Parathyroid adenoma (tissue), 2 donors: Measurements from ENCODE around the gene TAF1B.

Experiments
- H2AFZ ChIP-seq: fragments of 300-600 bp; sonication (generic); one replicate; pipeline ENCODE4 v1.7.0; 2017; ENCODE audit warnings: antibody characterized with exemption, mild to moderate bottlenecking
- H3K27ac ChIP-seq: fragments of 300-600 bp; sonication (generic); one replicate; pipeline ENCODE4 v1.7.0; 2017
- H3K27me3 ChIP-seq: fragments of 300-600 bp; sonication (generic); one replicate; pipeline ENCODE4 v1.7.0; 2017; ENCODE audit warnings: low read length; ENCODE audit not compliant: control insufficient read depth, insufficient read depth
- H3K36me3 ChIP-seq: fragments of 300-600 bp; sonication (generic); one replicate; pipeline ENCODE4 v1.7.0; 2017; ENCODE audit warnings: low read length; ENCODE audit not compliant: control insufficient read depth, insufficient read depth
- H3K4me1 ChIP-seq: fragments of 300-600 bp; sonication (generic); one replicate; pipeline ENCODE4 v1.7.0; 2017; ENCODE audit warnings: control low read depth
- H3K4me2 ChIP-seq: fragments of 300-600 bp; sonication (generic); one replicate; pipeline ENCODE4 v1.7.0; 2017; ENCODE audit warnings: low read length
- H3K4me3 ChIP-seq: fragments of 300-600 bp; sonication (generic); one replicate; pipeline ENCODE4 v1.7.0; 2017; ENCODE audit warnings: low read depth, low read length
- H3K79me2 ChIP-seq: fragments of 300-600 bp; sonication (generic); one replicate; pipeline ENCODE4 v1.7.0; 2017; ENCODE audit warnings: control low read depth
- H3K9ac ChIP-seq: fragments of 300-600 bp; sonication (generic); one replicate; pipeline ENCODE4 v1.7.0; 2017; ENCODE audit warnings: mild to moderate bottlenecking
- H3K9me3 ChIP-seq: fragments of 300-600 bp; sonication (generic); one replicate; pipeline ENCODE4 v1.7.0; 2017; ENCODE audit warnings: low read length; ENCODE audit not compliant: control insufficient read depth
- CTCF ChIP-seq: fragments of 300-600 bp; sonication (generic); IDR thresholded peaks from one replicate; pipeline ENCODE4 v1.7.0; 2017; ENCODE audit warnings: antibody characterized with exemption, mild to moderate bottlenecking
- donor health status: primary hyperparathyroidism.

Gene TAF1B

GRCh38 chr2:9937968-9938367, 94.7 kb downstream of the TAF1B start:
- Histone ChIP-seq H3K79me2 (no peaks in the 10 kb centered on the region), H3K36me3 (no peaks in the 10 kb centered on the region), H3K4me2 (no peak overlapping the region), H3K27me3 (no peaks in the 10 kb centered on the region), H3K9me3 (no peaks in the 10 kb centered on the region), H3K27ac (no peak overlapping the region), H3K4me1 (no peaks in the 10 kb centered on the region), H3K9ac (no peak overlapping the region), H2AFZ (no peak overlapping the region), H3K4me3 (no peak overlapping the region)
- TF ChIP-seq CTCF: no peak

GRCh38 chr2:9939587-9940485, 96.6 kb downstream of the TAF1B start:
- Histone ChIP-seq H3K9ac (no peak overlapping the region), H2AFZ (no peak overlapping the region), H3K36me3 (no peaks in the 10 kb centered on the region), H3K27me3 (no peaks in the 10 kb centered on the region), H3K27ac (no peak overlapping the region), H3K4me2 (no peak overlapping the region), H3K79me2 (no peaks in the 10 kb centered on the region), H3K9me3 (no peaks in the 10 kb centered on the region), H3K4me1 (no peaks in the 10 kb centered on the region), H3K4me3 (no peak overlapping the region)
- TF ChIP-seq CTCF: no peak

GRCh38 chr2:9941196-9941995, 98.1 kb downstream of the TAF1B start:
- Histone ChIP-seq H3K27me3 (no peaks in the 10 kb centered on the region), H3K27ac (no peak overlapping the region)

GRCh38 chr2:9941996-9942390, 98.7 kb downstream of the TAF1B start:
- Histone ChIP-seq H3K27me3 (no peaks in the 10 kb centered on the region), H3K4me2 (no peak overlapping the region), H3K9me3 (no peaks in the 10 kb centered on the region), H3K36me3 (no peaks in the 10 kb centered on the region), H3K4me3 (no peak overlapping the region), H3K9ac (no peak overlapping the region), H3K4me1 (no peaks in the 10 kb centered on the region), H3K79me2 (no peaks in the 10 kb centered on the region), H2AFZ (peak overlapping the region; percentile 1), H3K27ac (no peak overlapping the region)
- no peak for TF ChIP-seq CTCF

More at GRCh38 chr2:9941196-9941995, 98.1 kb downstream of the TAF1B start:
- Histone ChIP-seq H3K4me2 (no peak overlapping the region), H3K36me3 (no peaks in the 10 kb centered on the region), H2AFZ (peak overlapping the region; percentile 25), H3K79me2 (no peaks in the 10 kb centered on the region), H3K4me1 (no peaks in the 10 kb centered on the region), H3K9ac (no peak overlapping the region), H3K4me3 (no peak overlapping the region), H3K9me3 (no peaks in the 10 kb centered on the region)
- no peak for TF ChIP-seq CTCF
